Measurements from ENCODE around the gene RXYLT1.
"Not testable (repeated sequence)": the region's sequence is repeated elsewhere in the genome, so short reads cannot be mapped to it uniquely, and the experiment has no call there.

The RXYLT1 gene, protein sequence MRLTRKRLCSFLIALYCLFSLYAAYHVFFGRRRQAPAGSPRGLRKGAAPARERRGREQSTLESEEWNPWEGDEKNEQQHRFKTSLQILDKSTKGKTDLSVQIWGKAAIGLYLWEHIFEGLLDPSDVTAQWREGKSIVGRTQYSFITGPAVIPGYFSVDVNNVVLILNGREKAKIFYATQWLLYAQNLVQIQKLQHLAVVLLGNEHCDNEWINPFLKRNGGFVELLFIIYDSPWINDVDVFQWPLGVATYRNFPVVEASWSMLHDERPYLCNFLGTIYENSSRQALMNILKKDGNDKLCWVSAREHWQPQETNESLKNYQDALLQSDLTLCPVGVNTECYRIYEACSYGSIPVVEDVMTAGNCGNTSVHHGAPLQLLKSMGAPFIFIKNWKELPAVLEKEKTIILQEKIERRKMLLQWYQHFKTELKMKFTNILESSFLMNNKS

DNA sequence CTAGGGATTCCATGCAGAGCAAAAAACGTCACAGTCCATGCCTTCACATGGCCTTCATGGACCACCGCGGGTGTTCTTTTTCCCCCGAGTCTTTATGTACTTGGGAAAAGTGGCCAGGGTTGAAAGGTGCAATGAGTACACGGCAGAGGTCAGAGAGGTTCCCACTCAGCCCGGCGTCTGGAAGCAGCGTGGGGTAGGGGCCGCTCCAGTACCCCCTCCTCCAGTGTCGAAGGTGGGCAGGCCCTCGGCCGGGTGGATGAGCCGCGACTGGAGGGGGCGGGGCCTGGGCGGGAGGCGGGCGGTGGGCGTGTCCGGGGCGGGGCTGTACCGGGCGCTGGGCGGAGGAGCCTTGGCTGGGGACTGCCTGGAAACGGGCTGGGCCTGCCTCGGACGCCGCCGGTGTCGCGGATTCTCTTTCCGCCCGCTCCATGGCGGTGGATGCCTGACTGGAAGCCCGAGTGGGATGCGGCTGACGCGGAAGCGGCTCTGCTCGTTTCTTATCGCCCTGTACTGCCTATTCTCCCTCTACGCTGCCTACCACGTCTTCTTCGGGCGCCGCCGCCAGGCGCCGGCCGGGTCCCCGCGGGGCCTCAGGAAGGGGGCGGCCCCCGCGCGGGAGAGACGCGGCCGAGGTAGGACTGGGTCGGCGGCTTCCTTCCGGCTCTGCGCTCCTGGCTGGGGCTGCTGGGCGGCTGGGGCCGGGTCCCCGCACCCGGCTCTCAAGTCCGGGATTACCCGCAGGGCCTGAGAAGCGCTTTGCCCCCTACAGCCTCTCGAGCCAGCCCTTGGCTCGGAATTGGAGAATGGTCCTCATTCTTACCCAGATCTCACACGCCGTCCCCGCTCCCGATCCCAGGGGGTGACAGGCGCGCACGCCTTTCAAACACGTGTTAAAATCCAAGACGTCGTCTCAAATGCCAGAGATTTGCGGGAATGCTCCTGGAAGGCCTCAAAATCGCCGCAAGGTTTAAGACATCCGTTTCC, at the start of gene RXYLT1:
Gene RXYLT1, plus strand, starts transcription at position 412 of the 984 bp plus-strand sequence. Its CDS starts 52 bp downstream, at position 464.
- peak; percentile 89 for DNase-seq

DNA sequence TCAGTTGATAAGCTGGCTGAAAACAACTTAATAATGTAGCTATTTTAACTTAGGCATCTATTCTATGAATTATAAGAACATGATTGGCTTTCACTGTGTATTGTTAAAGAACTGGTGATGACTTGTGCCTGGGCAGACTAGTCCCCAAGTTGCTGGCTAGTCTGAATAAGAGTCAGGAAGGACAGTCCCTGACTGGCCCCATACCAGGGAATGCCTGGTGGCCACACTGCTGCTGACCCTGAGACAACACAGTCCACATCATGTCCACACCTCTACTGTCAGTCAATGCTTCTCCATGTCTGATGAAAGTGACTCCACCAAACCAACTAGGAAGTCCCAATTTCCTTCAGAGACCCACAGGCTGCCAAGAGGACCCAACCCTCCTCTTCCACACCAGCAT, 46.9 kb upstream of the RXYLT1 start:
- DNase-seq: not testable (repeated sequence)

- DNase-seq: not testable (repeated sequence)
Measured at GRCh38 chr12:63733585-63733984, 46.1 kb upstream of the RXYLT1 start.

- DNase-seq: not testable (repeated sequence)
Measured at GRCh38 chr12:63740551-63740950, 39.2 kb upstream of the RXYLT1 start.

- DNase-seq: not testable (repeated sequence)
Measured at GRCh38 chr12:63741431-63741830, 38.3 kb upstream of the RXYLT1 start.

DNA sequence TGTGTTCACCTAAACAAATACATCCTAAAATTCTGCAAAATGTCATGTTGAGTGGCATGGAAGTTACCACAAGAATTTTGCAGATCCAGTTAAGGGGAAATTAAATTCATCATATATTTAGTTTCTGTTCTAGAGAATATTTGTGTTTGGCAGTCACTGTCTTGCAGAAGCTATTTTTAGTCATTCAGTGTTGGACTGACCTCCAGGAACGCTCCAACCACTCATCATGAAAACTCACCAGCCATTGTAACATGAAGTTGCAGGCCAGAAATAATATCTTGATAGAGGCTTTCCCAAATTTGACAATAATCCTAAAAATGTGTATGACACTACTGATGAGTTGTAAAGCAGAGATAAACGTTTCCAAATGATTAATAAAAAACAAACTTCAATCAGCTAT, 35.6 kb upstream of the RXYLT1 start:
- DNase-seq: not testable (repeated sequence)

DNA sequence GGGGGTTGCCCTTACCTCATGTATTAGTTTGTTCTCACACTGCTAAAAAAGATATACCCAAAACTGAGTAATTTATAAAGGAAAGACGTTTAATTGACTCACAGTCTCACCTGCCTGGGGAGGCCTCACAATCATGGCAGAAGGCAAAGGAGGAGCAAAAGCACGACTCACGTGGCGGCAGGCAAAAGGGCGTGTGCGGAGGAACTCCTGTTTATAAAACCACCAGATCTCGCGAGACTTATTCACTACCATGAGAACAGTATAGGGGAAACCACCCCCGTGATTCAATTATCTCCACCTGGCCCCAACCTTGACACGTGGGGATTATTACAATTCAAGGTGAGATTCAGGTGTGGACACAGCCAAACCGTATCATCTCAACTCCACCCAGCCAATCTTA, 33.2 kb upstream of the RXYLT1 start:
- DNase-seq: not testable (repeated sequence)

GRCh38 chr12:63747136-63747535, 32.6 kb upstream of the RXYLT1 start:
- not testable (repeated sequence) for DNase-seq

DNA sequence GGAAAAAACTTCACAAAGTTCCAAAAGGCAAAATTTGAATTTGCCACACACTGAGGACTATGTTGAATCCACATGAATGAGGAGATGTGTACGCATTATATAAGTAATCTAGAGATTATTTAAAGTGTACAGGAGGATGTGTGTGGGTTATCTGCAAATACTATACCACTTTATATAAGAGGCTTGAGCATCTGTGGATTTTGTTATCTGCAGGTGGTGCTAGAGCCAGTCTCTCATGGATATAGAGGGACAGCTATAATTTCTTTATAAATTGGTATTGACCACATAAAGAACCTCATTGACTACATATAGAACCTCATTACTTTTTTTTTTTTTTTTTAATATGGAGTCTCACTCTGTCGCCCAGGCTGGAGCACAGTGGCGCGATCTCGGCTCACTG, 32.2 kb upstream of the RXYLT1 start:
- DNase-seq: no peak

DNA sequence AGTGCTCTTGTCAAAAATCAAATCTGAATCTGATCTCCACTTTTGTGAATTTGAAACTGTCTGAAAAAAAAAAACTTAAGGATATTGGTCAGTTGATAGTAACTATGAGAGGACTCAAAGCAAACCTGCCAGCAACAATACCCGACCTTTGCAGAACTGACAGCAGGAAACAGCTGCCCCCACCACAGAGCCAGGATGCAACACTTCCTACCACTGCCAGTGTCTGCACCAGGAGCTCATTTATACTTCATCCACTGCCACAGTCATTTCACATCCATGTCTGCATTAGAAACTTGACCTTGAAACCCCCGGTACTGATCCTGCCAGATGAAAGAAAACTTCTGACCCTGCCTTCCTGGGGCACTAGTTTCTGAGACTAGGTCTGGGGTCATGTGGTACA, 27.4 kb upstream of the RXYLT1 start:
- no peak for DNase-seq

DNA sequence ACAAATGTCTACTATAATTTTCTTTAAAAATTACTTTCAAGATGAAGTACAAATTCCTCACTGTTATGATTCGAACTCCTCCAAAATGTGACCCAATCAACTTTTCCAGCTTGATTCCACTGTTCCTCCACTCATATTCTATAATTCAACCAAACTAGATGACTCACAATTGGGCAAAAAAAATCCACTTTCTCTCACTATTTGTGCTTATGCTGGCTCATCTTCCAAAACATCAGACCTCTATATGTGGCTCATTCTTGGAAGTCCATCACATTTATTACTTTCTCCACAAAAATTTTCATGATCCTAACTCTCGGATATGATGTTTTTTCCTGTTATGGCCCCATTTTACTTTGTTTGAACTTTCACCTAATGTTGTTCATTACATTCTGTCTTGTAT, 26.9 kb upstream of the RXYLT1 start:
- DNase-seq: no peak

GRCh38 chr12:63753743-63754142, 26.0 kb upstream of the RXYLT1 start:
- DNase-seq: no peak

- DNase-seq: no peak
Measured at GRCh38 chr12:63764481-63764880, 15.2 kb upstream of the RXYLT1 start.

- DNase-seq: no peak
Measured at GRCh38 chr12:63766498-63766897, 13.2 kb upstream of the RXYLT1 start.

DNA sequence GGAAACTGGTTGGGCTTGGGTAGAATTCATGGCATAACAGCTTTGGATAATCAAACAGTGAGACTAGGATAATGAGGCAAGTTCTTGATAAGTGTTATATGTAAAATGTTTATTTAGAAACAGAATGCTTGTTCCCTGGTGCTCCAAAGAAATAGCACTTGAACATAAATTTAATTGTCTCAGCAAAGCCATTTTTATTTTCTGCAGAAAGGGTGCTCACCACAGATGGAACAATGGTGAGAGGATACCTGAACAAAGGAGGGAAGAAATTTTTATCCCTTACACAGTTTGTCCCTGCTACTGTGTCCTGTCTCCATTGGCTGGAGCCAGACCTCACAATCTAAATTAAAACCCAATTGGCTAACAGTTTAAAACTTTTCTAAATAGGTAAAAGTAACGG, 9.3 kb upstream of the RXYLT1 start:
- DNase-seq: no peak

DNA sequence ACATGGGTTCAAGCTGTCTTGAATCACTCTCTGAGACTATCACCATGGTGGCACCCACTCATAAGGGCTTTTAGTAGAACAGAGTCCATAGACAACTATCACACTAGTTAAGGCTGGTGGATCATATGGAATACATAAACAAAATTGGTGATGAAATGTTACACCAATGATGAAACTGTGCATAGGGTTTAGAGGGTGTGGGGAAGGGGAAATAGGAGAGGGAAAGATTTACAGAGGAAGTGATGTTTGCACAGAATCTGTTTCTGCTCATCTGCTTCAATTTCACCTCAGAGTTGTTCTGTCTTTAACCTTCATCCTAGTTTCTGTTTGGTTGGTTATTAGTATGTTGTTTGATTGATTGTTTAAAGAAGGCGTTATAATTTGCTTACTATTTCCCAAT, 2.4 kb upstream of the RXYLT1 start:
- no peak for DNase-seq

GRCh38 chr12:63782466-63782865, 2.8 kb downstream of the RXYLT1 start:
- no peak for DNase-seq

- DNase-seq: no peak
Measured at GRCh38 chr12:63787306-63787705, 7.6 kb downstream of the RXYLT1 start.

GRCh38 chr12:63790608-63790945, 10.9 kb downstream of the RXYLT1 start:
- no peak for DNase-seq

DNA sequence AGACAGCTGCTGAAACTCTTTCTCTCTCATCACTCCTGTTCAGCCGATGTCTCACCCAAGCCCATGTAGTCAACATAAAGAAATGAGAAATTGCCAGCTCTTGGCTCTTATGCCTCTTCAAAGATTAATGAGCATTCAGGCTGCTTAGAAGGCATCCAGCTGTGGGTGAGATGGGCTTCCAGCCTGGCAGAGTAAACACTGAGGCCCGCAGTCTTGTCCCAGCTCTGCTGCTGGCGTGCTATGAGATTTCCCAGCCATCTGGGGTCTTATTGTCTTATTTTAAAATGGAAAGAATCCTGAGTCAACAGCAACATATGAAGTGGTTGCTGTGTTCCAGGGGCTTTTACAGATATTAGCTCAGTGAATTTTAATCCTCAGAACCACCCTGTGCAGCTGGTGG, 12.6 kb downstream of the RXYLT1 start:
- DNase-seq: no peak

GRCh38 chr12:63795032-63795687, 15.5 kb downstream of the RXYLT1 start:
- DNase-seq: no peak

- no peak for DNase-seq
Measured at GRCh38 chr12:63795944-63796343, 16.2 kb downstream of the RXYLT1 start.

DNA sequence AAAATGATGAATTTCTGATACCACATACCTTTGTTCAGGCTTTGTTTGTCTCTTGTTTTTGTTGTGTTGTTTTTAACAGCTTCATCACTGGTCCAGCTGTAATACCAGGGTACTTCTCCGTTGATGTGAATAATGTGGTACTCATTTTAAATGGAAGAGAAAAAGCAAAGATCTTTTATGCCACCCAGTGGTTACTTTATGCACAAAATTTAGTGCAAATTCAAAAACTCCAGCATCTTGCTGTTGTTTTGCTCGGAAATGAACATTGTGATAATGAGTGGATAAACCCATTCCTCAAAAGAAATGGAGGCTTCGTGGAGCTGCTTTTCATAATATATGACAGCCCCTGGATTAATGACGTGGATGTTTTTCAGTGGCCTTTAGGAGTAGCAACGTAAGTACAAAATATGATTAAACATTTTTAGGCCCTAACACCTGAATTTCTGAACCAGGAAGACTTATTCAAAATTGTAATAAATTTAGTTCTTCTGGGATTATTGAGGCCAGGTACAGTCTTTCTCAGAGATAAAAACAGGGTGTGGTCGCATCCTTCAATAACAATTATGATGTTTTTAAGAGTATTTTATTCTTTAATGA, 22.4 kb downstream of the RXYLT1 start:
- DNase-seq: no peak
